Neural cell (in vitro differentiated cells): ENCODE results near the gene RC3H1. TPM values are rescaled to one million over a fixed set of nuclear protein-coding genes. Genes with fewer than 3 reads are reported as not detected.

ENCODE experiments used
- H2AFZ ChIP-seq: fragments of 200-600, 300-800 bp; sonication (generic), shearing (Covaris generic); 2 replicates; pipeline ENCODE4 v1.6.0; 2014; ENCODE audit warnings: low read depth, mild to moderate bottlenecking, antibody characterized with exemption, low read length, moderate library complexity
- H3F3A ChIP-seq: fragments of 200-600 bp; shearing (Covaris generic); 2 replicates; pipeline ENCODE4 v1.6.1; 2016; ENCODE audit warnings: mild to moderate bottlenecking, moderate library complexity, mixed read lengths, antibody characterized with exemption, low read length; ENCODE audit not compliant: insufficient read depth, poor library complexity, severe bottlenecking
- H3K27ac ChIP-seq: fragments of 200-600, 300-800 bp; sonication (generic), shearing (Covaris generic); 2 replicates; pipeline ENCODE4 v1.5.1; 2014; ENCODE audit warnings: mild to moderate bottlenecking, low read length, moderate library complexity
- H3K27me3 ChIP-seq: fragments of 300-800, 200-600 bp; sonication (generic), shearing (Covaris generic); 2 replicates; pipeline ENCODE4 v1.6.0; 2014; ENCODE audit warnings: mild to moderate bottlenecking, low read depth, low read length, moderate library complexity; ENCODE audit not compliant: insufficient read depth
- H3K36me3 ChIP-seq: fragments of 300-800, 200-600 bp; sonication (generic), shearing (Covaris generic); 2 replicates; pipeline ENCODE4 v1.5.1; 2014; ENCODE audit warnings: mild to moderate bottlenecking, antibody characterized with exemption, low read length, moderate library complexity; ENCODE audit not compliant: insufficient read depth
- H3K4me2 ChIP-seq: fragments of 300-800, 200-600 bp; sonication (generic), shearing (Covaris generic); 2 replicates; pipeline ENCODE4 v1.6.0; 2014; ENCODE audit warnings: mild to moderate bottlenecking, low read length
- H3K4me3 ChIP-seq: fragments of 300-800, 200-600 bp; sonication (generic), shearing (Covaris generic); 2 replicates; pipeline ENCODE4 v1.5.1; 2014; ENCODE audit warnings: mild to moderate bottlenecking, low read length, moderate library complexity
- H3K79me2 ChIP-seq: fragments of 200-600 bp; shearing (Covaris generic); replicated peaks from 2 replicates; pipeline ENCODE4 v1.6.0; 2014; ENCODE audit warnings: mild to moderate bottlenecking, low read length, moderate library complexity; ENCODE audit not compliant: insufficient read depth
- H3K9ac ChIP-seq: fragments of 300-800, 200-600 bp; sonication (generic), shearing (Covaris generic); 2 replicates; pipeline ENCODE4 v1.6.1; 2016; ENCODE audit warnings: mild to moderate bottlenecking, low read length, mixed read lengths
- H3K9me2 ChIP-seq: fragments of 200-600 bp; shearing (Covaris generic); 2 replicates; pipeline ENCODE4 v1.6.1; 2016; ENCODE audit warnings: mild to moderate bottlenecking, low read length, mixed read lengths; ENCODE audit not compliant: insufficient read depth
- H3K9me3 ChIP-seq: fragments of 200-600, 300-800 bp; sonication (generic), shearing (Covaris generic); 2 replicates; pipeline ENCODE4 v1.6.1; 2016; ENCODE audit warnings: mild to moderate bottlenecking, mixed run types, low read length, moderate library complexity, mixed read lengths
- H4K20me1 ChIP-seq: fragments of 200-600 bp; shearing (Covaris generic); 2 replicates; pipeline ENCODE4 v1.6.1; 2016; ENCODE audit warnings: mild to moderate bottlenecking, mixed run types; ENCODE audit not compliant: insufficient read depth
- EP300 ChIP-seq: fragments of 450-650 bp; conservative IDR thresholded peaks from 2 replicates; pipeline ENCODE4 v1.6.1; 2014; ENCODE audit warnings: antibody characterized with exemption, mild to moderate bottlenecking, moderate library complexity; ENCODE audit not compliant: poor library complexity, severe bottlenecking
- EZH2 ChIP-seq: fragments of 200-600, 300-800 bp; shearing (Covaris generic), sonication (generic); IDR thresholded peaks from 2 replicates; pipeline ENCODE4 v1.6.1; 2014; ENCODE audit warnings: antibody characterized with exemption, low read length, borderline replicate concordance, mild to moderate bottlenecking; ENCODE audit not compliant: insufficient read depth, poor library complexity, severe bottlenecking
- MXI1 ChIP-seq: fragments of 450-650 bp; conservative IDR thresholded peaks from 2 replicates; pipeline ENCODE4 v1.6.1; 2014; ENCODE audit warnings: antibody characterized with exemption, mild to moderate bottlenecking; ENCODE audit not compliant: poor library complexity, severe bottlenecking
- POLR2AphosphoS5 ChIP-seq: IDR thresholded peaks from 2 replicates; pipeline ENCODE4 v1.6.1; 2012
- RAD21 ChIP-seq: fragments of 450-650 bp; conservative IDR thresholded peaks from 2 replicates; pipeline ENCODE4 v1.6.1; 2014; ENCODE audit warnings: antibody characterized with exemption, mild to moderate bottlenecking, moderate library complexity
- SMC3 ChIP-seq: fragments of 450-650 bp; conservative IDR thresholded peaks from 2 replicates; pipeline ENCODE4 v1.6.1; 2014; ENCODE audit warnings: antibody characterized with exemption, mild to moderate bottlenecking, moderate library complexity; ENCODE audit not compliant: poor library complexity
- TAF1 ChIP-seq: IDR thresholded peaks from 2 replicates; pipeline ENCODE4 v1.6.1; 2012; ENCODE audit warnings: low read depth
- polyA plus RNA-seq: library from polyadenylated mRNA; depleted of rRNA; stranded (reverse); fragments of >200 nt; gene quantifications from 2 replicates; pipeline ENCODE4 v1.2.3, GENCODE V29; 2014
- TF ChIP-seq, protein P1 (sequence below): IDR thresholded peaks from 2 replicates; pipeline ENCODE4 v1.6.1; 2012; ENCODE audit warnings: borderline replicate concordance
- TF ChIP-seq, protein P2 (sequence below): fragments of 450-650 bp; IDR thresholded peaks from 2 replicates; pipeline ENCODE4 v1.5.1; 2014; ENCODE audit warnings: antibody characterized with exemption, mild to moderate bottlenecking, moderate library complexity; ENCODE audit not compliant: poor library complexity, severe bottlenecking

Gene RC3H1
- polyA plus RNA-seq, 1 donor from 2014 or later: 12.8 TPM

DNA sequence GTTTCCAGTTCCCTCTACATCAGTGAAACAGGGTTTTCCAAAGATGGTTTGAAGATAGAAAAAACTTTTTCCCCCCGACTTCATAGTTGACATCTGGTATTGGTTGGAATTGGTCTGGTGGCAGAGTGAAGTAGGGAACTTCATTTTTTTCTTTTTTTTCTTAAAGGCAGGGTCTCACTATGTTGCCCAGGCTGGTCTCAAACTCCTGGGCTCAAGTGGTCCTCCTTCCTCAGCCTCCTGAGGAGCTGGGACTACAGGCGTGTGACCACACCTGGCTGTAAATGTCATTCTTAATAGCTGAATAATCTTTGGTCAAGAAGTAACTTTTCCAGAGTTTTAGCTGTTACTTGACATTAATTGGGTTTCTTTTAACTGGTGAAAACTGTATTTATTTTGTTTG is 132.3 kb downstream of the RC3H1 start:
- no peak overlapping the region for H2AFZ ChIP-seq
- peaks cover 12% of the 10 kb centered on the region for H3K36me3 ChIP-seq
- H3K27me3 ChIP-seq: no peaks in the 10 kb centered on the region
- no peak overlapping the region for H3K4me2 ChIP-seq
- H3K9ac ChIP-seq: no peak overlapping the region
- no peaks in the 10 kb centered on the region for H4K20me1 ChIP-seq
- no peaks in the 10 kb centered on the region for H3K79me2 ChIP-seq
- no peak for TF ChIP-seq EZH2
- TF ChIP-seq, protein P1, sequence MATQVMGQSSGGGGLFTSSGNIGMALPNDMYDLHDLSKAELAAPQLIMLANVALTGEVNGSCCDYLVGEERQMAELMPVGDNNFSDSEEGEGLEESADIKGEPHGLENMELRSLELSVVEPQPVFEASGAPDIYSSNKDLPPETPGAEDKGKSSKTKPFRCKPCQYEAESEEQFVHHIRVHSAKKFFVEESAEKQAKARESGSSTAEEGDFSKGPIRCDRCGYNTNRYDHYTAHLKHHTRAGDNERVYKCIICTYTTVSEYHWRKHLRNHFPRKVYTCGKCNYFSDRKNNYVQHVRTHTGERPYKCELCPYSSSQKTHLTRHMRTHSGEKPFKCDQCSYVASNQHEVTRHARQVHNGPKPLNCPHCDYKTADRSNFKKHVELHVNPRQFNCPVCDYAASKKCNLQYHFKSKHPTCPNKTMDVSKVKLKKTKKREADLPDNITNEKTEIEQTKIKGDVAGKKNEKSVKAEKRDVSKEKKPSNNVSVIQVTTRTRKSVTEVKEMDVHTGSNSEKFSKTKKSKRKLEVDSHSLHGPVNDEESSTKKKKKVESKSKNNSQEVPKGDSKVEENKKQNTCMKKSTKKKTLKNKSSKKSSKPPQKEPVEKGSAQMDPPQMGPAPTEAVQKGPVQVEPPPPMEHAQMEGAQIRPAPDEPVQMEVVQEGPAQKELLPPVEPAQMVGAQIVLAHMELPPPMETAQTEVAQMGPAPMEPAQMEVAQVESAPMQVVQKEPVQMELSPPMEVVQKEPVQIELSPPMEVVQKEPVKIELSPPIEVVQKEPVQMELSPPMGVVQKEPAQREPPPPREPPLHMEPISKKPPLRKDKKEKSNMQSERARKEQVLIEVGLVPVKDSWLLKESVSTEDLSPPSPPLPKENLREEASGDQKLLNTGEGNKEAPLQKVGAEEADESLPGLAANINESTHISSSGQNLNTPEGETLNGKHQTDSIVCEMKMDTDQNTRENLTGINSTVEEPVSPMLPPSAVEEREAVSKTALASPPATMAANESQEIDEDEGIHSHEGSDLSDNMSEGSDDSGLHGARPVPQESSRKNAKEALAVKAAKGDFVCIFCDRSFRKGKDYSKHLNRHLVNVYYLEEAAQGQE: no peak
- TF ChIP-seq RAD21: no peak
- TF ChIP-seq, protein P2, sequence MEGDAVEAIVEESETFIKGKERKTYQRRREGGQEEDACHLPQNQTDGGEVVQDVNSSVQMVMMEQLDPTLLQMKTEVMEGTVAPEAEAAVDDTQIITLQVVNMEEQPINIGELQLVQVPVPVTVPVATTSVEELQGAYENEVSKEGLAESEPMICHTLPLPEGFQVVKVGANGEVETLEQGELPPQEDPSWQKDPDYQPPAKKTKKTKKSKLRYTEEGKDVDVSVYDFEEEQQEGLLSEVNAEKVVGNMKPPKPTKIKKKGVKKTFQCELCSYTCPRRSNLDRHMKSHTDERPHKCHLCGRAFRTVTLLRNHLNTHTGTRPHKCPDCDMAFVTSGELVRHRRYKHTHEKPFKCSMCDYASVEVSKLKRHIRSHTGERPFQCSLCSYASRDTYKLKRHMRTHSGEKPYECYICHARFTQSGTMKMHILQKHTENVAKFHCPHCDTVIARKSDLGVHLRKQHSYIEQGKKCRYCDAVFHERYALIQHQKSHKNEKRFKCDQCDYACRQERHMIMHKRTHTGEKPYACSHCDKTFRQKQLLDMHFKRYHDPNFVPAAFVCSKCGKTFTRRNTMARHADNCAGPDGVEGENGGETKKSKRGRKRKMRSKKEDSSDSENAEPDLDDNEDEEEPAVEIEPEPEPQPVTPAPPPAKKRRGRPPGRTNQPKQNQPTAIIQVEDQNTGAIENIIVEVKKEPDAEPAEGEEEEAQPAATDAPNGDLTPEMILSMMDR: no peak
- TF ChIP-seq EP300: no peak
- TF ChIP-seq TAF1: no peak
- no peak for TF ChIP-seq MXI1
- no peak for TF ChIP-seq POLR2AphosphoS5
- no peak for TF ChIP-seq SMC3
- H3K4me3 ChIP-seq: no peak overlapping the region
- H3K9me3 ChIP-seq: no peaks in the 10 kb centered on the region
- no peaks in the 10 kb centered on the region for H3F3A ChIP-seq
- H3K27ac ChIP-seq: no peak overlapping the region
- no peaks in the 10 kb centered on the region for H3K9me2 ChIP-seq

DNA sequence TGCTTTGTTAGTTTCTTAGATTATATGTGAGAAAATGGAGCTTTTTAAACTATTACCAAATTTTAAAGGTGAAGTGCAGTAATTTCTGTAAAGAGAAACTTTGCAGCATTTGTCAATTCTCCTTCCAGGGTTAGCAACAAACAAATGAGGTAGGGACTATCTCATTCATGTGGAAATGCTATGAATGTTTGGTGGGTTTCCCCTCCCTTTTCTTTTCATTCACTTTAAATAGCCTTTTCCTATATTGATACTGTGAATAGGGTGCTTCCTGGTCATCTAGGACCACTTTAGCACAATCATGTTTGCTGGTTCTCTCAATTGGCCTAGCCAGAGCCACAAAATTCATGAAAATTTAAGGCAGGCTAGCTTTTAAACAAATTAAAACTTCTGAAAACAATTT is 133.4 kb downstream of the RC3H1 start:
- Histone ChIP-seq H4K20me1 (no peaks in the 10 kb centered on the region), H3K9me2 (no peaks in the 10 kb centered on the region), H3K27ac (no peak overlapping the region), H3K9ac (no peak overlapping the region), H3K36me3 (peaks cover 12% of the 10 kb centered on the region), H3K9me3 (no peaks in the 10 kb centered on the region), H3K4me2 (no peak overlapping the region), H3K4me3 (no peak overlapping the region), H3K79me2 (no peaks in the 10 kb centered on the region), H3K27me3 (no peaks in the 10 kb centered on the region), H3F3A (no peaks in the 10 kb centered on the region), H2AFZ (no peak overlapping the region)
- TF ChIP-seq EZH2 (no peak), RAD21 (no peak), TAF1 (no peak)

DNA sequence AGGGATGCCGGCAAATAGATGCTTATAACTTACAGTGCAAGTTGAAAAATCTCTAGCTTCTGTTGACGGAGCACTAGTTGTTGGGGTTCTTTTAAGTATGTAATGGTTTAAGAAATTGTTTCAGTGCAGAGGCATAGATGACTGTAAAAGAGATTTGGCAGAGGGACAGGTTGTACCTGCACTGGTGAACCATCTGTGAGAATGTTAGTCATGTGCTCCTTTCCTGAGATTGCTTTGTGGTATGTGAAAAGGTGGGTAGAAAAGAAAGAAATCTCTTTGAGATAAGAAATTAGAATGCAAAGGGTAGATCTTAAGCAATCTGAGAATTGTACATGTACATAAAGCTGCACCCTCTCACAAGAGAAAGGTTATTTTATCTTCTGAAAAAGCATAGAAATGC is 134.5 kb downstream of the RC3H1 start:
- Histone ChIP-seq H3K9ac (no peak overlapping the region), H3K27ac (no peak overlapping the region)
- no peak for TF ChIP-seq POLR2AphosphoS5

More for the DNA sequence above, 134.5 kb downstream of the RC3H1 start:
- Histone ChIP-seq H3K36me3 (peaks cover 12% of the 10 kb centered on the region), H2AFZ (no peak overlapping the region), H3K79me2 (no peaks in the 10 kb centered on the region), H3K4me3 (no peak overlapping the region), H3K27me3 (no peaks in the 10 kb centered on the region), H3K4me2 (no peak overlapping the region), H3F3A (no peaks in the 10 kb centered on the region), H3K9me2 (no peaks in the 10 kb centered on the region), H4K20me1 (no peaks in the 10 kb centered on the region), H3K9me3 (no peaks in the 10 kb centered on the region)
